Body of pancreas (tissue), 4 donors: ENCODE data around the gene RAB7A.

Source experiments
- POLR2A ChIP-seq, 3 donors: fragments of 450-650 bp; IDR thresholded peaks; one replicate each; pipeline ENCODE4 v1.6.1; 2016; ENCODE audit warnings: antibody characterized with exemption in 3 of 3, mild to moderate bottlenecking in 2 of 3
- TF ChIP-seq, protein P1 (sequence below), 7 experiments: fragments of 450-650 bp in 4 of 7; fragments of 200-600 bp in 3 of 7; sonication (generic) in 3 of 7; IDR thresholded peaks; one replicate each; pipeline ENCODE4 v1.5.1; 2016 to 2019; ENCODE audit warnings: antibody characterized with exemption in 7 of 7

DNA sequence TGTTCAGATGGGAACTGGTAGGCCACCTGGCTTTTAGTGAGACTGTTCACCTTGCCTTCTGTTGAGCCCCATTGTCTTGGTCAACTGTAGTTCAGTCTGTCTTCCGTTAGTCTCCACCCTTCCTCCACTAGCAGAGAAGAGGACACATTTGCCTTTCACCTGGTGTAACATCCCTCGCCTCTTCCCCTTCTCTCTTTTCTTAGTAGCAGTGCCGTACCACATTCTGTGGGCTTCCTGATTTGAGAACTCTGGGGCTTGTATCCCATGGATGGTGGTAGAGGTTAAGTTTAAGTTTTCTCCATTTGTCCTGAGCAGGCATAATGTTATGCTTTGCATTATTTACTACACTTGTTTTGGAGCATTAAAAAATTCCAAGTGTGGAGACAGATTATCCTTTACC, 49.3 kb downstream of the RAB7A start:
- TF ChIP-seq, protein P1, sequence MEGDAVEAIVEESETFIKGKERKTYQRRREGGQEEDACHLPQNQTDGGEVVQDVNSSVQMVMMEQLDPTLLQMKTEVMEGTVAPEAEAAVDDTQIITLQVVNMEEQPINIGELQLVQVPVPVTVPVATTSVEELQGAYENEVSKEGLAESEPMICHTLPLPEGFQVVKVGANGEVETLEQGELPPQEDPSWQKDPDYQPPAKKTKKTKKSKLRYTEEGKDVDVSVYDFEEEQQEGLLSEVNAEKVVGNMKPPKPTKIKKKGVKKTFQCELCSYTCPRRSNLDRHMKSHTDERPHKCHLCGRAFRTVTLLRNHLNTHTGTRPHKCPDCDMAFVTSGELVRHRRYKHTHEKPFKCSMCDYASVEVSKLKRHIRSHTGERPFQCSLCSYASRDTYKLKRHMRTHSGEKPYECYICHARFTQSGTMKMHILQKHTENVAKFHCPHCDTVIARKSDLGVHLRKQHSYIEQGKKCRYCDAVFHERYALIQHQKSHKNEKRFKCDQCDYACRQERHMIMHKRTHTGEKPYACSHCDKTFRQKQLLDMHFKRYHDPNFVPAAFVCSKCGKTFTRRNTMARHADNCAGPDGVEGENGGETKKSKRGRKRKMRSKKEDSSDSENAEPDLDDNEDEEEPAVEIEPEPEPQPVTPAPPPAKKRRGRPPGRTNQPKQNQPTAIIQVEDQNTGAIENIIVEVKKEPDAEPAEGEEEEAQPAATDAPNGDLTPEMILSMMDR (IDR thresholded peaks at IDR 0.05): no peak
- TF ChIP-seq POLR2A (IDR thresholded peaks at IDR 0.05): no peak
